Neural cell (in vitro differentiated cells): ENCODE results near the gene ASPA.

Source experiments
- POLR2AphosphoS5 ChIP-seq: IDR thresholded peaks from 2 replicates; pipeline ENCODE4 v1.6.1; 2012
- TF ChIP-seq, protein P1 (sequence below): fragments of 450-650 bp; IDR thresholded peaks from 2 replicates; pipeline ENCODE4 v1.5.1; 2014; ENCODE audit warnings: antibody characterized with exemption, mild to moderate bottlenecking, moderate library complexity; ENCODE audit not compliant: poor library complexity, severe bottlenecking

DNA sequence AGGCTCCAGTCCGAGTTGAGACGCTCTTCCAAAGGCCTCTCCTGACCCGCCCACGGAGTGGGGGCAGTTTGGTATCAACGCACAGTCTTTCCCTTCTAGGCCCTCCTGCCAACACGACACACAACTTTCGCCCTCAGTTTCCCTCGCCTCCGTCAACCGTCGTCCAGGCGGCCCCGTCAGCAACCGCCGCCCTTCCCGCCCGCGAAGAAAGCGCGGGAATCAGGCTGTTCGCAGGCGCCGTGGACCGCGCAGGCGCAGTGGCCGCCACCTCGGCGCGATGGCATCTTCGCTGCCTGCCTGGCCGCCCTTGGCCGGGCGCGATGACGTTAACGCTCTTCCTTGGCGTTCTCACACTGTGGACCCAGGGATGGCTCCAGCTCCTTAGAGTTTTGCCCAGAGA lies 4.2 kb upstream of the ASPA start, which contains the start of gene SPATA22:
- TF ChIP-seq POLR2AphosphoS5: no peak
- TF ChIP-seq, protein P1, sequence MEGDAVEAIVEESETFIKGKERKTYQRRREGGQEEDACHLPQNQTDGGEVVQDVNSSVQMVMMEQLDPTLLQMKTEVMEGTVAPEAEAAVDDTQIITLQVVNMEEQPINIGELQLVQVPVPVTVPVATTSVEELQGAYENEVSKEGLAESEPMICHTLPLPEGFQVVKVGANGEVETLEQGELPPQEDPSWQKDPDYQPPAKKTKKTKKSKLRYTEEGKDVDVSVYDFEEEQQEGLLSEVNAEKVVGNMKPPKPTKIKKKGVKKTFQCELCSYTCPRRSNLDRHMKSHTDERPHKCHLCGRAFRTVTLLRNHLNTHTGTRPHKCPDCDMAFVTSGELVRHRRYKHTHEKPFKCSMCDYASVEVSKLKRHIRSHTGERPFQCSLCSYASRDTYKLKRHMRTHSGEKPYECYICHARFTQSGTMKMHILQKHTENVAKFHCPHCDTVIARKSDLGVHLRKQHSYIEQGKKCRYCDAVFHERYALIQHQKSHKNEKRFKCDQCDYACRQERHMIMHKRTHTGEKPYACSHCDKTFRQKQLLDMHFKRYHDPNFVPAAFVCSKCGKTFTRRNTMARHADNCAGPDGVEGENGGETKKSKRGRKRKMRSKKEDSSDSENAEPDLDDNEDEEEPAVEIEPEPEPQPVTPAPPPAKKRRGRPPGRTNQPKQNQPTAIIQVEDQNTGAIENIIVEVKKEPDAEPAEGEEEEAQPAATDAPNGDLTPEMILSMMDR: no peak
